Measurements from ENCODE around the gene KCNJ5. TPM values are rescaled to one million over a fixed set of nuclear protein-coding genes. Genes with fewer than 3 reads are reported as not detected.

Gene KCNJ5
- total RNA-seq, 1 experiment from 2014 or later, result not detected

DNA sequence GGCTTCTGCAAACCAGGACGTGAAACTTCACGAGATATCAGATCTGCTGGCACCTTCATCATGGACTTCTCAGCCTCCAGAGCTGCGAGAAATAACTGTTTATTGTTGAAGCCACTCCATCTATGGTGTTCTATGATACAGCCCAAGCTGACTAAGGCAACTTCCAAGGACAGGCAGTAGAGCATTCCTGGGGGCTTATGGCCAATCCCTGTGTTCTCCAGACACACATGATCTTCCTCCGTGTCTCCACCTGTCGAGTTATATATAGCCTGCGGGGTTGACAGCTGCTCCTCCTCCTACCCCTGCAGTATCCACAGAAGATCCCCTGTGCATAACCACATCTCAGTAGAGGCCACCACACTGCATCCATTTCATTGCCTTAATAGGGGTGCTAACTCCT lies 40.5 kb downstream of the KCNJ5 start:
- DNase-seq (ENCODE audit: low read depth), result no peak

DNA sequence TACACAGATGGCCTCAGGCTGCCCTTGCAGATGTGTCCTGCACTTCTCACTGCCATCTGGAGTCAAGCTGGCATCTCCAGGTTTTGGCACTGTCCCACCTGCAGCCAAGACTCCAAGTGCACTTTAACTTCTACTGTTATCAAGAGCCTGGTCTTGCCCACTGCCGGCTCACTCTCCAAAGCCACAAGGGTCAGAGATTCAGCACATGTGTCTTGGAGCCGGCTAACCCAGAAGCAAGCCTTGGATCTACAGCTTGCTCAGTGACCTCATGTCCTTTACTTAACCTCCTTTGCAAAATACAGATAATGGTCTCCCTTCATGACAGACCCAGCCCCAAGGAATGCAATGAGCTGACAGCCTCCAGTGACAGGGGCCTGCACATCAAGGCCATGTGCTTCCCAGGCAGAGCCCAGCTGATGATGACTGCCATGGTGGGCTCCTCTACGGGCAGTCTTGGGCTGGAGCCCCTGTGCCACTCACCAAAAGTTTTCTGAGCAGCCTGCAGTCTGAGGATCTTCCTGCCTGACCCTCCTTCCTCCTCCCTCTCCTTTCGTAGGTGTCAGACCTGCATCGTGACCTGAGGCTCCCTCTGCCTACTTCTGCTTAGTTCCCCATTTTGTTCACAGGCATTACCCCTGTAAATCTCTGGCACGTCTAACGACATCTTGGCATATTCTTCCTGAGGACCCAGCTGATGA lies 42.5 kb downstream of the KCNJ5 start:
- DNase-seq (ENCODE audit: low read depth), result no peak

DNA sequence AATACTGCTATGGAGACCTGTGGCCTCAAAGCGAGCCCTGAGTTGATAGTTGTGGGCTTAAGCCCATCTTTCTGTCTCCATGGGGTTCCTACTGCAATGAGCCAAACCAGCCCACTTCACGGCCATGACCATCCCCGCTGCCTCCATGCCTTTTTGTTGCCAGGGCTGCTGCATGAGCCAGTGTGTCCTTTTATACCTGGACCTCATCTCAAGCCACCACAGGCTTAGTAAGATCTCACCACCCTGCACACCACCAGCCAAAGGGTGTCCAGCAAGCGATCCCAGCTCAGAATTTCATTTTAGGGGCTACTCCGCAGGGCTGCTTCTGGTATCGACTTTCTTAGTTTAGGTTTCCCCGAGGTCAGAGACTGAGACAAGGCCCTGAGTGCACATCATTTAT lies 43.2 kb downstream of the KCNJ5 start:
- no peak for DNase-seq (ENCODE audit: low read depth)

DNA sequence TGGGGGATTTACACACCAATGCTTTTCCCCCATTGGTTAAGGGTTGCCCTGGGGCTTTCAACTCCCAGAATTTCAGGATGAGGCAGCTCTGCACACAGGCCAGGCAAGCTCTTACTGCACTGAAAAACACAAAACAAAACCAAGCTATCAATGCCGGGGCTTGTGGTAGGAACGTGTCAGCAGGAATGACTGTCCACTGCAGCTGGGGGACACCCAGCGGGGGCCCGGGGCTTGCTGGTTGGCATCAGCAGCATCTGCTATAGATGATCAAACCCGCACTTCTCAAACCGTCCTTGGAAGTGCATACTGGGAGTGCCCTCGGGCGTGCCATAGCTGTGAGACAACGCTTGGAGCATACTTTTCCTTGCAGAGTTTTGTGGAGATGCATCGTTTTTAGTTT lies 43.8 kb downstream of the KCNJ5 start:
- DNase-seq (ENCODE audit: low read depth), result no peak

DNA sequence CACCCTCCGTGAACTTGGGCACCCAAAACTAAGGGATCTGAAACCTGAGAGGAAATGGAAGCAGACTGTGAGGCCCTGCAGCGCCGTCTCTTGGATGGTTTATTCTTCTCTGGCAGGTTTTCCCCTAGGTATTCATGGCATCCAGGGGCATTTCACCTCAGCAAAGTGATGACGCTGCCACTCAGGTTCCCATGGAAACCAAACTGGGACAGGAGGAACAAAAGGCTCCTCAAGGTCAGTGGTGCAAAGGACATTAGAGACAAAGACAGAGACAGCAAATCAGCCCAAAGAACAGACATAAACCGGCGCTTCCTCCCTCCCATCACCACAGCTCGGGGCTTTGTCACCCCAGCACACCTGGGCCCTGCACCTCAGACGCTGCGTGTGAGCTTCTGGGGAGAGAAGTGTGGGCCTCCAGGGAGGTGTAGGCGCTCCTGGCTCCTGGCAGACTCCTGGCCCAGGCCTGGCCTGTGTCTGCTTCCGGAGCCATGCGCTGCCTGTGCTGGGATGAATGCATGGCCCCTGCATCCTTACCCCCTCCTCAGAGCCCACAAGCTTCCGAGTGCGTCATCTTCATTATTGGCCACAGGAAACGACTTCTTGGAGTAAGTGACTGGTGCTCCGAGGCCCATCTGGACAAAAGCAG lies 45.6 kb downstream of the KCNJ5 start:
- no peak for DNase-seq (ENCODE audit: low read depth)

DNA sequence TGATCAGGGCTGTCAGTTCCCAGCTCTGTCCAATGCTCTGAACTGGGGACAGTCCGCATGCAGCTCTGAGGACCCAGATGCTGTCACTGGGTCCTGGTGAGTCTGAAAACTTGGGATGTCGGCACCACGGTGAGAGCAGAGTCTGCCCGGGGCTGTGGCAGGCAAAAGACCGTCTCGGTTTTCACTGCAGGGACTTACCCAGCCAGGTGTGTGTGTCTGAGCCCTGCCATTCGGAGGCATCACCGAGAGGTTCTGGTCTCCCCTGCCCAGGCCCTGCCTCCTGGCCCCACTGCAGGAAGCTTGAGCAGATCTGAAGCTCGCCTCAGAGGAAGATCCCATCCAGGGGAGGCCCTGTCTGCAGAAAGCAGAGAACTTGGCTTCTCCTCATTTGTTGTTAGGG lies 46.3 kb downstream of the KCNJ5 start:
- no peak for DNase-seq (ENCODE audit: low read depth)

DNA sequence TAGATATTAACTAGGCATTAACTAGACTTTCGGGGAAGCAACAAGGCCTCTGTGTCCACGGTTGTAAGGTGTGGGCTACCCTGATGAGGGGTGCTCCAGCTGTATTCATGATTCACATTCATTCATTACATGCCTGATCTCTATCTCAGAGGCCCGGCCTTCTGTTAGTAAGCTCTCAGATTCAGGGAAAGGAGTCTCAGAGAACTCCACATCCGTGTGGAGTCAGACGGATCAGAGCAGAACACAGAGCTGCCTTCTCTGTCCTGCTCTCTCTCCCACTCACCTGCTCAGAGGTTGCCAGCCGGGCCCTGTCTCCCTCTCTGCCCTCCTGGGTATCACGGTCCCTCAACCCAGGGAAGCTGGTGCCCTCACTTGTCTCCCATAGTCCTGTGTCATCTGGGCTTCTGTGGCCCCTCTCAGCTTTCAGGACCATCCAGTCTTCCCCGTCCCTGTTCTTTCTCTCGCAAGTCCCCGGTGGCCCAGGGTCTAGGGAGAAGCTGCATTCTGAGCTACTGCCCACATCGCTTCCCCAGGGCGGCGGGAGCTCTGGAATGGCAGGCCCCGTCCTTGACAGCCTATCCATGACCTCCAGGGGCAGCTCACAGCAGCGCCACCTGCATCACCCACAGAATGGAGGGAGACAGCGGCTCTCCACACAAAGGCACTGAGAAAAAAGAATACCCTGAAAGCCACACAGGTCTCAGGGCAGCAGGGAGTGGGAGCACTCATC lies 47.2 kb downstream of the KCNJ5 start:
- DNase-seq (ENCODE audit: low read depth), result no peak

DNA sequence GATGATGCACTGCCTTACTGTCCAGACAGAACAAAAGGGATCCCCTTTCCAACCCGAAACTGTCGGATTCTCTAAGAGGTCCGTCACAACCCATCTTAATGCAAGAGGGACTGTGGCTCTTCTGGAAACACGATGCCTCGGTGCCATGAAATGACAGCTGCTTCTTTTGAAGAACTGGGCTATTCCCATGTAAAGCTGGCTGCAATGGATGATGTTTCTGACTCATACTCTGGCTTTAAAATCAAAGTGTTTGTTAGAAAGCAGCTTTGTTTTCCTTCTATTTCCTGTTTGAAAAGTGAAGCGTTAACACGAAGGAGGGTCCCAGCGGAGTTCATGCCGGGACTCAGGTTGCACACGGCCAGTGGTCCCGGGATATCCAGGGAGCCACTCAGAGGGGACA lies 48.4 kb downstream of the KCNJ5 start:
- DNase-seq (ENCODE audit: low read depth), result no peak

DNA sequence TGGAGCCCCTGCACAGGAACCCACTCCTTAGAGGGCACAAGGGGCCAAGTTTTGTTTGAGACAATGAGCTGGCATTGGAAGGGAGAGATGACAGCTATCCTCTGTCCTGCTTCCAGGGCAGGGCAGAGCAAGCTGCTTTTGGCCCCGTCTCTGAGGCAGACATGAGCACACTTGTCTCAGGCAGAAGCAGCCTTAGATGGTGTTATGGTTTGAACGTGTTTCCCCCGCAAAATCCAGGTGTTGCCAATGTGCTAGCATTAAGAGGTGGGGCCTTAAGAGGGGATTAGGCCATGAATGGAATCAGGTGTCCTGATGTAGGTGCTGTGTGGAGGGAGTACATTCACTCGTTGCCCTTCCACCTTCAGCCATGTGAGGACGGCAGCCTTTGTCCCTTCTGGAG lies 49.0 kb downstream of the KCNJ5 start:
- DNase-seq (ENCODE audit: low read depth), result no peak

DNA sequence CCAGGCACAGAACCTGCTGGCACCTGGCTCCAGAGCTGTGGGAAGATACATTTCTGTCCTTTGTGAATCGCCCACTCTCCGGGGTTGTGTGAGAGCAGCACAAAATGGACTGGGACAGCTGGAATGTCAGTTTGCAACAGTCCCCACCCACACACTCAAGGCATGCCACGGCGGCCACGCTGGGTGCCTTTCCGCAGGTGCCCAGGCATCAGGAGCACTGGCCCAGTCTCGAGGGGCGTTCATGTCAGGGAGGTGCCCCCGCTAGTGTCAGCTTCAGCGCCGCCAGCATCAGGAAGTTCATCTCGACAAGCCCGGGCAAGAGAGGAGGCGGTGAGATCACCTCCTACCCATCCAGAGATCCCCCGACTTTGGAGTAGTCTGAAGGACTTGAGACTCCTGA lies 49.4 kb downstream of the KCNJ5 start:
- no peak for DNase-seq (ENCODE audit: low read depth)

DNA sequence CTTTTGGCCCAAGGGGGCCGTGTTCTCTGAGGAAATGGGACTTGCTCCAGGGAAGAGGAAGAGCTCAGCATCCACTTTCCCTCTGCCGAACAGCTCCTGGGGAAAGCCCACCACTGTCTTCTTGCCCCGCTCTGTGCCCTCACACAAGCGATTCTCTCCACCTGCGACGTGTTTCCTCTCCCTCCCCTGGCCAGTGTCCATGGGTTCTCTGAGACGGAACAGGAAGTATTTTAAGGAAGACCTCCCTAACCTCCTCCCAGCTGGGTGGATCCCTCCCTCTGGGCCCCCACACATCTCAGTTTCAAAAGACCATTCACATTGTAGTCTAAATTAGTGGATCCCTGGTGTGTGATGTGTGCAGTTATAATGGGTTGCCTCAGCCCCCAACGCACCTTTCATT lies 50.0 kb downstream of the KCNJ5 start:
- DNase-seq (ENCODE audit: low read depth), result no peak

DNA sequence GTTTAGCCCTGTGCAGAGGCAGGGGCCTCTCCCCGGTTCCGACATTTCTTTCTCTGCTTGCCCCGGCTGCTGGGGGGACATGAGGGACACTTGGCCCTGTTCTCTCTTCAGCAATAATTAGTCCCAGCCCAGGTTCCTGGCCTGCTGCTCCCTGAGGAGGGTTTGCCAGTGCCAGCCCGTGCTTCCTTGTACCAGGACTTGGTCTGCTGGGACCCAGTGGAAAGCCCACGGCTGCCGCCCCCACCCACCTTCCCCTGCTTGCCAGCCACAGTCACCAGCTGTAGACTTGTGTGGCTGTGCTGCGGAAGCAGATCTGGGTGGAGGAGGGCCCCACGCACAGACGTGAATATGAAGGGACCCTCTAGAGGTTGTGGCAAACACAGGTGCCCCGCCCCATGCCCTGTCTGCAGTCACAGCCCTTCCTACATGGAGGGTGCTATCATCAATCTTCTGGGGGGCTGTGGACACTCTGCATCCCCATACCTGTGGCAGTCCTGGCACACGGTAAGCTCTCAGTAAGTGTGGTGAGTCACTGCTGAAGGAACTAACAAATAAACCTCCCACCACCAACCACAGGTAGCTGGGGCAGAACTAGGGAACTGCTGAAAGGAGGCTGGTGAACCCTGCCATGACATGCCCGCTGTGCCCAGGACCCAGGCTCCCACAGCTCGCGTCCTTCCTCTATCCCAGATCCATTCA lies 50.6 kb downstream of the KCNJ5 start:
- DNase-seq (ENCODE audit: low read depth), result no peak

DNA sequence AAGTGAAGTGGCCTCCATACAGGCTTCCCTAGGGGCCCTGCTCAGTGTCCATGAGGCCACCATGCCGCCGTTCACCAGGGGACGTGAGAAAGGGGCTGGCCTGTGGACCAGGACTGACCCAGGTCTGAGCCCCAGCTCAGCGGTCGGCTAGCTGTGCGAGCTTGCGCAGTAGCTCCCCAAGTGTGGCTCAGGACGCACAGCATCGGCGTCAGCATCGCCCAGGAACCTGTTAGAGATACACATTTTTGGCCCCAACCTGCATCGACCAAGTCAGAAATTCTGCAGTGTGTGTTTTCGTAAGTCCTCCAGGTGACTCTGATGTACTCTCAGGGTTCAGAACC lies 51.1 kb downstream of the KCNJ5 start:
- no peak for DNase-seq (ENCODE audit: low read depth)

DNA sequence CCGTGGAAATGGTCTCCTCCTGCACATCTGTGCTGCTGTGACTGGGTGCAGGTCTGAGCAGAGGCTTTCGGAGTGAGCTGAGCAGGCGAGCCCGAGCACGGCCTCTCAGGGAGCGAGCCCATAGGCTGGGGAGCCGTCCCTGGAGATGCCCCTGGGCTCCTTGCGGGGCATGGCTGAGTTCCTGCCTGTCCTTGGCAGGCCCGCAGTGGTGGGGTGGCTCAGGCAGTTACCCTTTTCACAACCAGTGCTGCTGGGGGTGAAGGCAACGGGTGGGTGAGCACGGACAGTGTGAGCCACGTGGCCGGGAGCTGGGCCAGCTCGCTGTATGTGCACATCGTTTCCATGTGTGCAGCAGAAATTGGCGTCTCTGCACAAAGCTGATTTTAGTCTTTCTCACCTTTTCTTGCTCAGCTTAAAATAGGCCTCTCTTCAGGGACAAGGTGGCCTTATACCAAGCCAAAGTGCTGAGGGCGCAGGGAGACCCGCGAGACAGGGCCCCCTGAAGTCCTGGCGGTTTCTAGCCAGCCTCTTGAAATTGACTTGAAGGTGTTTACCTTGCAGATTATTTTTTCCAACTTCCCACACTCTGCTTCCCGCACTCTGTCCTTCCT lies 51.8 kb downstream of the KCNJ5 start, which contains the start of gene TP53AIP1:
Gene TP53AIP1, minus strand, starts transcription at position 55 of the 611 bp plus-strand sequence. CDS start 5,053 bp downstream, outside the sequence.
- DNase-seq (ENCODE audit: low read depth), result no peak

DNA sequence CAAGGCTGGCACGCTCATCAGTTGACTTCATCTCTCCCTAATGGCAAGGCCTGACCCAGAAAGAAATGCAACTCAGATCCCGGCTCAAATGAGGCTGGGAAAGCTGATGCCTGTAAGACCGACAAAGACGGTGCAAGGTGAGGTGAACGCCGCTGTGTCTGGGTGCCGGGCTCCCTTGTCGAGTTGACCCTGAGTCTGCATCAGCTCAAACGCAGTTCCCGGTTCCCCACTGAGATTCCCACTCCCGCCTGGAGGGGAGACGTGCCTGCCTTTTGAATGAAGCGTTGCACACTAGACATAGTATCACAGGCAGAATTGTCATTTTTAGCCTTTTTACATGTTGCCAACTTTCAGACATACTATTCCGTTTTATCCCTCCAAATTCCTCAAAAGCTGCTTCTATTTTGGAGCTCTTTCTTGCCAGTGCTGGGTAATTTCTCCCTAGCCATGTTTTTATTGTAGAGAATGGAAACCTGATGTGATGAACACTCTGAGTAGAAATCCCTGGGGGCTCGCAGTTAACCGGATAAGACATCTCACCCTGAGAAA lies 52.3 kb downstream of the KCNJ5 start:
- DNase-seq (ENCODE audit: low read depth), result no peak

DNA sequence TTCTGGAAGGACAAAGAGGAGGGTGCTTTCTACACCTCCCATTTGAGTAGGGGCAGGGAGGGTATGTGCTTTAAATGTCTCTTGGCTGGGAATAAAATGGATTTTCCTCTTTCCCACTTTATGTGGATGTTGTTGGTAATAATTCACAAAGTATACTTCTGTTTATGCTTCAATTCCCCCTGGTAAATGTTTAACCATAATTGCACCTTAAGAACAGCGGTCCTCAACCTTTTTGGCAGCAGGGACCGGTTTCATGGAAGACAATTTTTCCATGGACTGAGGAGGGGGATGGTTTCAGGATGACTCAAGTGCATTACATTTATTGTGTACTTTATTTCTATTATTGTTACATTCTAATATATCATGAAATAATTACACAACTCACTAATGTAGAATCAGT lies 55.5 kb downstream of the KCNJ5 start:
- DNase-seq (ENCODE audit: low read depth), result no peak

DNA sequence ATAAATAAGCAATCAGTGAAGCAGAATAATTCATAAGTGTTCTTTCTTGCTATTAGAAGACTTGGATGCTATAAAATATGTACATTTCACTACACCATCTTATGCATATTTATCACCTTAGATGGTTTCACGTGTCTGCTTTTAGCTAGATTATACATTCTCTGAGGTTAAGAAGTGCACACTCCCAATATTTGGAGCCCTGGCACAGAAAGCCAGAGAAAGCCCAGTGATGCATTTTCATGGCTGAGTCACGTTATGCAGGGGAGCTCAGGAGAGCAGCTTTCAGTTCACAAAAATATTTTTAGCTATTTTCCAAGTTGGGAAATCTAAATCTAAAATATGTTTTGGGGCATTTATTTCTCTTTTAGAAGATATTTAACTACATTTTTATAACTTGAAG lies 56.6 kb downstream of the KCNJ5 start:
- DNase-seq (ENCODE audit: low read depth), result no peak

DNA sequence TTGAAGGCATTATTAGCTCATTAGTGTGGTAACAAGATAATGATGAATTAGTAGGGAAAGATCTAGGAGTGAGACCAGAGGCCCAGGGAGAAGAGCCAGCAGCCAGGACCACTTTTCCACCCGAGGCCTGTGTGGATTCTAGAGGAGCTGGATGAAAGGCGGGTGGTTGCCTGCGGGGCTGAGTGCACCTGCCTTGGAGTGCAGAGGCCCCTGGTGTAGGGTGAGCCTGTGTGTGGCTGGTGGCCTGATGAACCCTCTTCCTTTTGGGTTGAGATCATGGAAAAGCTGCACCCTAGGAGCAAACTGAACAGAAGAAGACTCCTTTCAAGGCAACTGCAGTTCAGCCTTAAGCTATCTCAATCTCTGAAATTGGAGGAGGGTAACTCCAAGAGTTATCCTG lies 57.4 kb downstream of the KCNJ5 start:
- no peak for DNase-seq (ENCODE audit: low read depth)

DNA sequence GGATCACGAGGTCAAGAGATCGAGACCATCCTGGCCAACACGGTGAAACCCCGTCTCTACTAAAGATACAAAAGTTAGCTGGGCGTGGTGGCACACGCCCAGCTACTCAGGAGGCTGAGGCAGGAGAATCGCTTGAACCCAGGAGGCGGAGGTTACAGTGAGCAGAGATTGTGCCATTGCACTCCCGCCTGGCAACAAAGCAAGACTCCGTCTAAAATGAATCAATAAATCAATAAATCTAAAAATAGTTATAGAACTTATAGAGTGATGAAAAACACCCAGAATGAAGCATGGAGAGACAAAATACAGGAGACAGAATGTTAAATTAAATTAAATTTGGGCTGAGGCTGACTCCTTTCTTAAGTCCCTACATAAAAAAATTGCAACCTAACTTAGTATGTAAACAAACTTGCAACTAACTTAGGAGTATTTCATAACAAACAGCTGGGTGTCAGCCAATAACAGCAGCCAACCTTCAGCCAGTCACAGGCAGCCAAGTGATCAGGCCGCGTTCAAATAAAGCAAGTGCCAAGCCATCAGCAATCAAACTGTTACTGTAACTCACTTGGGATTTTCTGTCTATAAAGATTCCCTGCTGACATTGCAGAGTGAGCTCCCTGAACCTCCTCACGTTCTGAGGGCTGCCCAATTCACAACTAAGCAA lies 58.8 kb downstream of the KCNJ5 start:
- DNase-seq (ENCODE audit: low read depth), result no peak

DNA sequence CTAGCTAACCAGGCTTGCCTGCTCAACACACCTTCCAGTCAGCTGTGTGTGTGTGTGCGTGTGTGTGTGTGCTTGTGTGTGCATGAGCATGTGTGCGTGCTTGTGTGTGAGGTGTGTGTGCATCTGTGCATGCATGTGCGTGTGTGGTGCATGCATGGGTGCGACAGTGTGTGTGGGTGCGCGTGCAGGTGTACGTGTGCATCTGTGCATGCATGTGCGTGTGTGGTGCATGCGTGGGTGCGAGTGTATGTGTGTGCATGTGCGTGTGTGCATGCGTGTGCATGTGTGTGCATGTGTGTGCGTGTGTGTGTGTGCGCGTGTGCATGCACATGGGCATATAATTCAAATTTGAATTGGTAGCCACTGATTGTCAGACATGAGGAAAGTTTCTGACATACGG lies 62.0 kb downstream of the KCNJ5 start:
- no peak for DNase-seq (ENCODE audit: low read depth)

DNA sequence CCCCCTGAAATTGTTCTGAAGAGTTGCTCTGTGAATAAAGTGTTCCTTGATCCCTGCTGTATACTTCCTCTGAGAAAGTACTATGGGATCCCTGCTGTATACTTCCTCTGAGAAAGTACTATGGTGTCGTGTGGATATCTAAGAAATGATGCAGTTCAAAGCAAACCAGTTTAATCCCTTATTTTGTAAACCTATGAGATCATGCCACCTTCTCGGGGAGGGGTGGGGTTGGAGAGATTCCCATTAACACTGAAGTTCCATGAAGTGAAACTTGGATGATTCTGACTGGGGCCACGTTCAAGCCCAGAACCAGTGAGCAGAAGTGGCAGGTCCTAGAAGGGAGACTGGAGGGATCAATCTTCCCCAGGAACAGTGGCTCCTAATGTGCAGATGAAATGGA lies 64.5 kb downstream of the KCNJ5 start:
- DNase-seq (ENCODE audit: low read depth), result no peak
